HepG2 (cell line): Measurements from ENCODE around the gene PIGO. TPM values are rescaled to one million over a fixed set of nuclear protein-coding genes. Genes with fewer than 3 reads are reported as not detected.

Experiments used
- BORCS8-MEF2B ChIP-seq: sonication (generic); formaldehyde crosslinking; IDR thresholded peaks from 2 replicates; pipeline ENCODE4 v1.8.0; 2022; ENCODE audit warnings: mild to moderate bottlenecking, missing genetic modification reagents
- CCAR2 ChIP-seq: fragments of 200-400 bp; formaldehyde crosslinking; optimal IDR thresholded peaks from 2 replicates; pipeline ENCODE3; 2018; ENCODE audit warnings: low read depth, mild to moderate bottlenecking, low read length, moderate library complexity
- HHEX ChIP-seq: IDR thresholded peaks from 2 replicates; pipeline ENCODE4 v1.6.1; 2016; ENCODE audit warnings: control low read depth
- JDP2 ChIP-seq: sonication (generic); formaldehyde crosslinking; IDR thresholded peaks from 2 replicates; pipeline ENCODE4 v1.8.1; 2022; ENCODE audit warnings: missing genetic modification reagents, borderline replicate concordance
- MBNL3 ChIP-seq: fragments of 250-450 bp; sonication (Bioruptor Pico); conservative IDR thresholded peaks from 2 replicates; pipeline ENCODE4 v1.8.0; 2022; ENCODE audit warnings: mild to moderate bottlenecking, inconsistent platforms
- MXD4 ChIP-seq: IDR thresholded peaks from 2 replicates; pipeline ENCODE4 v1.6.1; 2016; ENCODE audit warnings: mild to moderate bottlenecking, missing biosample characterization, missing genetic modification reagents
- NR3C1 ChIP-seq: sonication (generic); formaldehyde crosslinking; IDR thresholded peaks from 2 replicates; pipeline ENCODE4 v1.4.0; 2020; ENCODE audit warnings: missing genetic modification reagents
- REL ChIP-seq: sonication (generic); formaldehyde crosslinking; conservative IDR thresholded peaks from 2 replicates; pipeline ENCODE4 v1.8.0; 2022; ENCODE audit warnings: mild to moderate bottlenecking, missing genetic modification reagents, moderate library complexity
- SPEN ChIP-seq: sonication (generic); formaldehyde crosslinking; IDR thresholded peaks from 2 replicates; pipeline ENCODE4 v1.5.1; 2020; ENCODE audit warnings: low read depth, mild to moderate bottlenecking, missing genetic modification reagents
- TCF7L2 ChIP-seq: IDR thresholded peaks from 2 replicates; pipeline ENCODE4 v1.6.1; 2011; ENCODE audit warnings: mild to moderate bottlenecking, low read depth, low read length, moderate library complexity
- TEAD3 ChIP-seq: optimal IDR thresholded peaks from 2 replicates; pipeline ENCODE3; 2016; ENCODE audit warnings: borderline replicate concordance
- TOPORS ChIP-seq: sonication (generic); formaldehyde crosslinking; IDR thresholded peaks from 2 replicates; pipeline ENCODE4 v1.8.0; 2023; ENCODE audit warnings: mild to moderate bottlenecking, missing genetic modification reagents
- ZFP91 ChIP-seq: sonication (generic); formaldehyde crosslinking; IDR thresholded peaks from 2 replicates; pipeline ENCODE4 v1.9.0; 2022; ENCODE audit warnings: missing genetic modification reagents, mild to moderate bottlenecking, borderline replicate concordance
- ZNF33B ChIP-seq: sonication (generic); formaldehyde crosslinking; IDR thresholded peaks from 2 replicates; pipeline ENCODE4 v1.5.1; 2020; ENCODE audit warnings: mild to moderate bottlenecking, missing genetic modification reagents
- ZNF850 ChIP-seq: sonication (generic); formaldehyde crosslinking; conservative IDR thresholded peaks from 2 replicates; pipeline ENCODE4 v1.9.0; 2021; ENCODE audit warnings: mild to moderate bottlenecking, missing genetic modification reagents
- ZSCAN31 ChIP-seq: sonication (generic); formaldehyde crosslinking; IDR thresholded peaks from 2 replicates; pipeline ENCODE4 v1.5.0; 2020; ENCODE audit warnings: low read depth, mild to moderate bottlenecking, missing genetic modification reagents
- polyA plus RNA-seq, 8 experiments: library from polyadenylated mRNA; depleted of rRNA in 3 of 8; stranded (reverse) in 7 of 8; unstranded in 1 of 8; fragments of >200 nt; fragmentation: Illumina TruSeq in 4 of 8; extraction: Trizol in 4 of 8; gene quantifications; 2 replicates each; pipeline versions ENCODE4 v1.2.1 to v1.2.3, GENCODE V29; 2011 to 2016; ENCODE audit warnings: low read depth in 4 of 8, missing spikeins in 1 of 8, mixed read lengths in 1 of 8; ENCODE audit not compliant: insufficient read depth in 1 of 8
- total RNA-seq, 5 experiments: library from RNA; depleted of rRNA; stranded (reverse); fragments of >200 nt; fragmentation: Illumina TruSeq; extraction: Trizol; gene quantifications; 2 replicates each; pipeline ENCODE4 v1.2.3, GENCODE V29; 2016; ENCODE audit warnings: low read depth in 1 of 5
- TF ChIP-seq, protein P1 (sequence below): sonication (generic); formaldehyde crosslinking; conservative IDR thresholded peaks from 2 replicates; pipeline ENCODE4 v1.4.0; 2020; ENCODE audit warnings: missing genetic modification reagents
- TF ChIP-seq, protein P2 (sequence below): sonication (generic); formaldehyde crosslinking; IDR thresholded peaks from 2 replicates; pipeline ENCODE4 v1.4.0; 2020; ENCODE audit warnings: missing genetic modification reagents, mild to moderate bottlenecking, borderline replicate concordance
- TF ChIP-seq, protein P3 (sequence below): sonication (generic); formaldehyde crosslinking; IDR thresholded peaks from 2 replicates; pipeline ENCODE4 v1.4.0; 2020; ENCODE audit warnings: missing genetic modification reagents

Gene PIGO
- total and polyA plus RNA-seq, 2 of the 13 experiments (the other 11 are each of a cell fraction or from before 2014, with no cell fraction given): 20.5 to 26.2 TPM

DNA sequence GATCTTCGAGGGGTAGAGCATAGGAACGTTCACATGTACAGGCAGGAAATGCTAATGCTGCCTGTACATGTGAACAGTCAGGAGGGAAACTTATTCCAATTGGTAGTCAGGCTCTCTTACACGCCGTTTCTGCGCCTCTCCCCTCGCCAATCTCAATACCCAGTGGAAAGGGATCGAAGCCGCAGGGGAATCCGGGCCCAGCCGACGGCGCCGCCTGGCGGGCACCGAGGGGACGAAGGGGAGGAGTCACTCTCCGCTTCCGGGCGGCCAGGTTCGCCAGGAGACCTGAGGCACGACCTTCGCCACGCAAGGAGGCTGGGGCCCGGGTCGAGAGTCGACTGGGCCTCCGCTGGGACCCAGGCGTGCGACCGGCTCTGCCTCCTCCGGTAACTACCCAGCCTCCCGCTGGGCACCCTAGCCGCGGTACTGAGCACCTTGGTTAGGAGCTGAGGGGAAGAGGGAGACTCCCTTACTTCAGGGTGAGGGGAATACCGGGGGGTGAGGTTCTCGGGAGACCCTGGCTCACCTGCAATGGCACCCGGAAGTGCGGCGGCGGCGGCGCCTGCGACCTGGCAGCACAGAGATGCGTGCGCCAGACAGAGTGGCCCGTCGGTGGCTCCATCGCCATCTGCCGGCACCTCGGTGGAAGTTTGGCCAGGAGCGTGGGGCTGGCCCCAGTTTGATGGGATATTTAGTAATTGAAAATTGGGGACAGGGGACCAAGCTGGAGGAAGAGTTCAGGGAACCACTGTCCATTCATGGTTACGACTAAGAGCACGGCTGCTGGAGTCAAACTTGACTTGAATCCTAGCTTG, at the start of gene PIGO (continued):
- TF ChIP-seq, protein P1, sequence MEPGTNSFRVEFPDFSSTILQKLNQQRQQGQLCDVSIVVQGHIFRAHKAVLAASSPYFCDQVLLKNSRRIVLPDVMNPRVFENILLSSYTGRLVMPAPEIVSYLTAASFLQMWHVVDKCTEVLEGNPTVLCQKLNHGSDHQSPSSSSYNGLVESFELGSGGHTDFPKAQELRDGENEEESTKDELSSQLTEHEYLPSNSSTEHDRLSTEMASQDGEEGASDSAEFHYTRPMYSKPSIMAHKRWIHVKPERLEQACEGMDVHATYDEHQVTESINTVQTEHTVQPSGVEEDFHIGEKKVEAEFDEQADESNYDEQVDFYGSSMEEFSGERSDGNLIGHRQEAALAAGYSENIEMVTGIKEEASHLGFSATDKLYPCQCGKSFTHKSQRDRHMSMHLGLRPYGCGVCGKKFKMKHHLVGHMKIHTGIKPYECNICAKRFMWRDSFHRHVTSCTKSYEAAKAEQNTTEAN (CRISPR knock-in tag): no peak
- TF ChIP-seq TEAD3 (peak; percentile 71), HHEX (CRISPR knock-in tag) (no peak), TOPORS (CRISPR knock-in tag) (no peak), ZFP91 (peak; percentile 96), MXD4 (CRISPR knock-in tag) (peak; percentile 93), ZNF850 (peak; percentile 67; the same call in 1 of the 2 replicates), SPEN (CRISPR knock-in tag) (peak; percentile 86), REL (0 out of 2 replicates have a peak, but pooled peaks have one; percentile 34), ZSCAN31 (CRISPR knock-in tag) (peak; percentile 97), TCF7L2 (no peak), JDP2 (CRISPR knock-in tag) (no peak), NR3C1 (no peak), CCAR2 (no peak), ZNF33B (CRISPR knock-in tag) (peak; percentile 78), BORCS8-MEF2B (peak; percentile 76), MBNL3 (CRISPR knock-in tag) (no peak)
- TF ChIP-seq, protein P2, sequence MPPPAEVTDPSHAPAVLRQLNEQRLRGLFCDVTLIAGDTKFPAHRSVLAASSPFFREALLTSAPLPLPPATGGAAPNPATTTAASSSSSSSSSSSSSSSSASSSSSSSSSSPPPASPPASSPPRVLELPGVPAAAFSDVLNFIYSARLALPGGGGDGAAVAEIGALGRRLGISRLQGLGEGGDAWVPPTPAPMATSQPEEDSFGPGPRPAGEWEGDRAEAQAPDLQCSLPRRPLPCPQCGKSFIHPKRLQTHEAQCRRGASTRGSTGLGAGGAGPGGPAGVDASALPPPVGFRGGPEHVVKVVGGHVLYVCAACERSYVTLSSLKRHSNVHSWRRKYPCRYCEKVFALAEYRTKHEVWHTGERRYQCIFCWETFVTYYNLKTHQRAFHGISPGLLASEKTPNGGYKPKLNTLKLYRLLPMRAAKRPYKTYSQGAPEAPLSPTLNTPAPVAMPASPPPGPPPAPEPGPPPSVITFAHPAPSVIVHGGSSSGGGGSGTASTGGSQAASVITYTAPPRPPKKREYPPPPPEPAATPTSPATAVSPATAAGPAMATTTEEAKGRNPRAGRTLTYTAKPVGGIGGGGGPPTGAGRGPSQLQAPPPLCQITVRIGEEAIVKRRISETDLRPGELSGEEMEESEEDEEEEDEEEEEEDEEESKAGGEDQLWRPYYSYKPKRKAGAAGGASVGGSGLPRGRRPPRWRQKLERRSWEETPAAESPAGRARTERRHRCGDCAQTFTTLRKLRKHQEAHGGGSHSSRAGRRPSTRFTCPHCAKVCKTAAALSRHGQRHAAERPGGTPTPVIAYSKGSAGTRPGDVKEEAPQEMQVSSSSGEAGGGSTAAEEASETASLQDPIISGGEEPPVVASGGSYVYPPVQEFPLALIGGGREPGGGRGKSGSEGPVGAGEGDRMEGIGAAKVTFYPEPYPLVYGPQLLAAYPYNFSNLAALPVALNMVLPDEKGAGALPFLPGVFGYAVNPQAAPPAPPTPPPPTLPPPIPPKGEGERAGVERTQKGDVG: peak; percentile 62; the same call in 1 of the 2 replicates
- TF ChIP-seq, protein P3, sequence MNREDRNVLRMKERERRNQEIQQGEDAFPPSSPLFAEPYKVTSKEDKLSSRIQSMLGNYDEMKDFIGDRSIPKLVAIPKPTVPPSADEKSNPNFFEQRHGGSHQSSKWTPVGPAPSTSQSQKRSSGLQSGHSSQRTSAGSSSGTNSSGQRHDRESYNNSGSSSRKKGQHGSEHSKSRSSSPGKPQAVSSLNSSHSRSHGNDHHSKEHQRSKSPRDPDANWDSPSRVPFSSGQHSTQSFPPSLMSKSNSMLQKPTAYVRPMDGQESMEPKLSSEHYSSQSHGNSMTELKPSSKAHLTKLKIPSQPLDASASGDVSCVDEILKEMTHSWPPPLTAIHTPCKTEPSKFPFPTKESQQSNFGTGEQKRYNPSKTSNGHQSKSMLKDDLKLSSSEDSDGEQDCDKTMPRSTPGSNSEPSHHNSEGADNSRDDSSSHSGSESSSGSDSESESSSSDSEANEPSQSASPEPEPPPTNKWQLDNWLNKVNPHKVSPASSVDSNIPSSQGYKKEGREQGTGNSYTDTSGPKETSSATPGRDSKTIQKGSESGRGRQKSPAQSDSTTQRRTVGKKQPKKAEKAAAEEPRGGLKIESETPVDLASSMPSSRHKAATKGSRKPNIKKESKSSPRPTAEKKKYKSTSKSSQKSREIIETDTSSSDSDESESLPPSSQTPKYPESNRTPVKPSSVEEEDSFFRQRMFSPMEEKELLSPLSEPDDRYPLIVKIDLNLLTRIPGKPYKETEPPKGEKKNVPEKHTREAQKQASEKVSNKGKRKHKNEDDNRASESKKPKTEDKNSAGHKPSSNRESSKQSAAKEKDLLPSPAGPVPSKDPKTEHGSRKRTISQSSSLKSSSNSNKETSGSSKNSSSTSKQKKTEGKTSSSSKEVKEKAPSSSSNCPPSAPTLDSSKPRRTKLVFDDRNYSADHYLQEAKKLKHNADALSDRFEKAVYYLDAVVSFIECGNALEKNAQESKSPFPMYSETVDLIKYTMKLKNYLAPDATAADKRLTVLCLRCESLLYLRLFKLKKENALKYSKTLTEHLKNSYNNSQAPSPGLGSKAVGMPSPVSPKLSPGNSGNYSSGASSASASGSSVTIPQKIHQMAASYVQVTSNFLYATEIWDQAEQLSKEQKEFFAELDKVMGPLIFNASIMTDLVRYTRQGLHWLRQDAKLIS (CRISPR knock-in tag): 0 out of 2 replicates have a peak, but pooled peaks have one; percentile 35
